ENCODE results near the gene BAZ2B.

DNA sequence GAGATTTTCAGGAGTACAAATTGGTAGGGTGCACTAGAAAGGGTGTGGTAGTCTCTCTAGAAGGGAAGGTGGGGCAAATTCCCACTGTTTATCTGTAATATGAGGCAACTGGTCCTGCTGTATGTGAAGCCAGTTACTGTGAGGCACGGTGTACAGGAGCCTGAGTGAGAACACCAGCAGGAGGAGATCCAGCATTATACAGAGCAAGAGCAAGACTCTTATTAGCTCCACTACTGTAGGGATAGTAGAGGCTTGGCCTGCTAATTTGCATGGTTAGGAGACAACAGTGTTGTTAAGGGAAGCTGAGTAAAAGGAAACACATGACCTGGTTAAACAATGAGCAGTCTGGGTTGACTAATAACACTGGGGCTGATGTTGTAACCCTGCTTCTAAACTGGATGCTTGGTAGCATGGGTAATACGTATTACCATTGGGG lies 253.5 kb downstream of the BAZ2B start:
- TF ChIP-seq CTCF (IDR thresholded peaks at IDR 0.05; ENCODE audit: low read length) (no peak), EZH2 (optimal IDR thresholded peaks at IDR 0.05; ENCODE audit: low read depth, low read length) (no peak)

All from MM.1S (cell line).